ENCODE results near the gene TRAPPC12. TPM values are rescaled to one million over a fixed set of nuclear protein-coding genes. Genes with fewer than 3 reads are reported as not detected.

The TRAPPC12 gene
- total RNA-seq, 1 experiment from 2014 or later = 86.2 TPM

GRCh38 chr2:3449086-3449485 lies 69.6 kb downstream of the TRAPPC12 start:
- Histone ChIP-seq H3K36me3 (ENCODE audit: low read depth, low read length) (peaks cover 38% of the 10 kb centered on the region), H3K4me3 (ENCODE audit: low read length) (no peak overlapping the region), H3K27ac (ENCODE audit: low read length) (no peak overlapping the region), H3K27me3 (ENCODE audit: low read length) (no peaks in the 10 kb centered on the region), H3K4me1 (ENCODE audit: insufficient read depth, low read length) (no peaks in the 10 kb centered on the region), H3K9ac (ENCODE audit: low read length) (no peak overlapping the region), H3F3A (ENCODE audit: low read length, unreplicated experiment) (no peaks in the 10 kb centered on the region), H3K4me2 (ENCODE audit: low read length) (no peak overlapping the region), H3K9me3 (ENCODE audit: low read length) (no peaks in the 10 kb centered on the region), H3K9me2 (replicated peaks; ENCODE audit: low read length) (no peaks in the 10 kb centered on the region), H2AFZ (ENCODE audit: low read length) (no peak overlapping the region), H4K20me1 (ENCODE audit: low read length) (no peaks in the 10 kb centered on the region), H3K79me2 (ENCODE audit: low read length) (no peaks in the 10 kb centered on the region)
- no TSS peak for BruUV-seq (replicated peaks)
- TF ChIP-seq CTCF (conservative IDR thresholded peaks at IDR 0.05; ENCODE audit: low read depth, low read length) (no peak), EZH2phosphoT487 (IDR thresholded peaks at IDR 0.05; ENCODE audit: borderline replicate concordance, low read length) (no peak), EZH2 (IDR thresholded peaks at IDR 0.05; ENCODE audit: low read length, unreplicated experiment) (no peak)
- CTCF ChIA-PET = no interaction called here
- DNase-seq = no peak
- POLR2A ChIA-PET (ENCODE audit: unreplicated experiment) = no interaction called here
- no peak for ATAC-seq
- intact Hi-C loops (cut with micrococcal nuclease) = no loop called here

GRCh38 chr2:3449936-3450335 lies 70.4 kb downstream of the TRAPPC12 start:
- BruUV-seq (replicated peaks) = no TSS peak

More at GRCh38 chr2:3449936-3450335, 70.4 kb downstream of the TRAPPC12 start:
- no peaks in the 10 kb centered on the region for H3K79me2 ChIP-seq (ENCODE audit: low read length)
- H4K20me1 ChIP-seq (ENCODE audit: low read length) = no peaks in the 10 kb centered on the region
- no peaks in the 10 kb centered on the region for H3F3A ChIP-seq (ENCODE audit: low read length, unreplicated experiment)
- intact Hi-C loops (cut with micrococcal nuclease) = no loop called here
- peaks cover 32% of the 10 kb centered on the region for H3K36me3 ChIP-seq (ENCODE audit: low read depth, low read length)
- H3K27me3 ChIP-seq (ENCODE audit: low read length) = no peaks in the 10 kb centered on the region
- no peaks in the 10 kb centered on the region for H3K4me1 ChIP-seq (ENCODE audit: insufficient read depth, low read length)
- H3K4me3 ChIP-seq (ENCODE audit: low read length) = no peak overlapping the region
- no peak overlapping the region for H3K9ac ChIP-seq (ENCODE audit: low read length)
- no peak for DNase-seq
- TF ChIP-seq CTCF (conservative IDR thresholded peaks at IDR 0.05; ENCODE audit: low read depth, low read length) (no peak), EZH2phosphoT487 (IDR thresholded peaks at IDR 0.05; ENCODE audit: borderline replicate concordance, low read length) (no peak), EZH2 (IDR thresholded peaks at IDR 0.05; ENCODE audit: low read length, unreplicated experiment) (no peak)
- H3K27ac ChIP-seq (ENCODE audit: low read length) = no peak overlapping the region
- H3K9me3 ChIP-seq (ENCODE audit: low read length) = no peaks in the 10 kb centered on the region
- CTCF ChIA-PET = no interaction called here
- no peak overlapping the region for H3K4me2 ChIP-seq (ENCODE audit: low read length)
- H2AFZ ChIP-seq (ENCODE audit: low read length) = no peak overlapping the region
- H3K9me2 ChIP-seq (replicated peaks; ENCODE audit: low read length) = no peaks in the 10 kb centered on the region
- ATAC-seq = no peak
- POLR2A ChIA-PET (ENCODE audit: unreplicated experiment) = no interaction called here

All from PC-3 (cell line).